ENCODE measurements around the gene ZNF438.

- no peak for TF ChIP-seq CTCF (conservative IDR thresholded peaks at IDR 0.05)
- TF ChIP-seq ZFX (IDR thresholded peaks at IDR 0.05) = no peak
These were observed 205.0 kb downstream of the ZNF438 start for GRCh38 chr10:30826679-30827078.
